ENCODE data around the gene LMLN. TPM values are rescaled to one million over a fixed set of nuclear protein-coding genes. Genes with fewer than 3 reads are reported as not detected.

LMLN gene
- polyA plus RNA-seq, 2 of the 4 experiments (the other 2 are of a cell fraction), result 2.4 to 5.6 TPM

DNA sequence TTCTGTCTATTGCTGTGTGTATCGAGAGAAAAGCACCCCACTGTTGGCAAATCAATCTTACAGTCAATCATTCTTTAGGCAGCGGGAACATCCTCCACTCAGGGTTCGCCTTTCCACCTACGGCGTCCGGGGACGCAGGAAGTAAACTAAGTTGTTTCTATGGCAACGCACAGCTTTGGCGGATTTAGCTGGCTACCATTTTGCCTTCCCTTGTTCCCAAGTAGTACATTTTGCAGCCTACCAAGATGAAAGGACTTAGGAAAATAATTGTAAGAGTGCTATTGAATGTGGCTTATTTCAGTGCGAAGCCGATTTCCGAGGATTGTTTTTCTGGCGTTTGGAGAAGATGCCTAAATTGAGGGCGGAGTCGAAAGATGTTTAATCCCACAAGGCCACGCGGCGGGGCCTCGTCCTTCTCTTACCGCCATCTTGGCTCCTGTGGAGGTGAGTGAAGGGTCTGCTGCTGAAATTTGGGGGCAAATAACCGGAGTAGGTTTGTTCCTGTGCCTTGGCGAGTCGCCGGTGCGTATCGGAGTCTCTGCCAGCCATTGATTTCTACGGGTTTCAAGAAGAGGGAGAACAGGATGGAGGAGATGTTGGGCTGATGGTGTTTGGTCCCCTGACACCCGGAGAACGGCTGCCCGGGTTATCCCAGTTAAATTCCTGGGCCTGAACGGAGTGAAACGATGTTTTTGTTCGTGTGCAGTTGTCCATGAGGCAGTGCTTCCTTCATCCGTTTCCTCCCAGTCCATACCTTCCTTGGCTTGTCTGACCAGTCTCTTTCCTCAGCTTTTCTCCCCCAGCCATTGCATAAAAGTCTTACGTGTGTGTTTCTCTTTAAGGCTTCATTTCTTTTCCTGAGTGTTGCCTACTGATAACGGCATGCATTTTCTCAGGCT lies 10.0 kb upstream of the LMLN start, which contains the start of gene RPL35A (continued):
- TF ChIP-seq, protein P1, sequence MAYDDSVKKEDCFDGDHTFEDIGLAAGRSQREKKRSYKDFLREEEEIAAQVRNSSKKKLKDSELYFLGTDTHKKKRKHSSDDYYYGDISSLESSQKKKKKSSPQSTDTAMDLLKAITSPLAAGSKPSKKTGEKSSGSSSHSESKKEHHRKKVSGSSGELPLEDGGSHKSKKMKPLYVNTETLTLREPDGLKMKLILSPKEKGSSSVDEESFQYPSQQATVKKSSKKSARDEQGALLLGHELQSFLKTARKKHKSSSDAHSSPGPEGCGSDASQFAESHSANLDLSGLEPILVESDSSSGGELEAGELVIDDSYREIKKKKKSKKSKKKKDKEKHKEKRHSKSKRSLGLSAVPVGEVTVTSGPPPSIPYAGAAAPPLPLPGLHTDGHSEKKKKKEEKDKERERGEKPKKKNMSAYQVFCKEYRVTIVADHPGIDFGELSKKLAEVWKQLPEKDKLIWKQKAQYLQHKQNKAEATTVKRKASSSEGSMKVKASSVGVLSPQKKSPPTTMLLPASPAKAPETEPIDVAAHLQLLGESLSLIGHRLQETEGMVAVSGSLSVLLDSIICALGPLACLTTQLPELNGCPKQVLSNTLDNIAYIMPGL (CRISPR knock-in tag; IDR thresholded peaks at IDR 0.05; ENCODE audit: borderline replicate concordance), result no peak
- TF ChIP-seq MAFK (IDR thresholded peaks at IDR 0.05; ENCODE audit: partially characterized antibody) (no peak), CEBPB (IDR thresholded peaks at IDR 0.05) (no peak), HOXB5 (CRISPR knock-in tag; IDR thresholded peaks at IDR 0.05) (0 out of 2 replicates have a peak, but pooled peaks have one; percentile 61), ZC3H11A (IDR thresholded peaks at IDR 0.05) (no peak), HOXA7 (CRISPR knock-in tag; IDR thresholded peaks at IDR 0.05) (no peak), TFCP2L1 (CRISPR knock-in tag; IDR thresholded peaks at IDR 0.05) (no peak), JUNB (IDR thresholded peaks at IDR 0.05) (no peak), EP300 (IDR thresholded peaks at IDR 0.05) (no peak), POLR2A (IDR thresholded peaks at IDR 0.05; ENCODE audit: low read length) (peak; percentile 71), ZSCAN20 (CRISPR knock-in tag; IDR thresholded peaks at IDR 0.05) (no peak), MAZ (IDR thresholded peaks at IDR 0.05; ENCODE audit: borderline replicate concordance, low read depth, low read length) (no peak), GATA3 (IDR thresholded peaks at IDR 0.05; ENCODE audit: borderline replicate concordance) (no peak), HEYL (CRISPR knock-in tag; IDR thresholded peaks at IDR 0.05) (no peak), CBX2 (IDR thresholded peaks at IDR 0.05; ENCODE audit: borderline replicate concordance, low read depth) (no peak), RAD21 (conservative IDR thresholded peaks at IDR 0.05 in 1 of 2, IDR thresholded peaks at IDR 0.05 in 1 of 2) (no peak), RFX5 (IDR thresholded peaks at IDR 0.05) (peak; percentile 62; the same call in 1 of the 2 replicates), FOXS1 (CRISPR knock-in tag; IDR thresholded peaks at IDR 0.05) (no peak), SREBF2 (IDR thresholded peaks at IDR 0.05) (no peak), POLR2AphosphoS2 (conservative IDR thresholded peaks at IDR 0.05; ENCODE audit: low read length) (no peak), RNF2 (IDR thresholded peaks at IDR 0.05; ENCODE audit: borderline replicate concordance, low read depth) (no peak), CHD2 (IDR thresholded peaks at IDR 0.05; ENCODE audit: low read length, partially characterized antibody) (no peak), JUN (IDR thresholded peaks at IDR 0.05) (peak; percentile 82 to 92; a peak in 4 of 5 replicates), FOSL2 (IDR thresholded peaks at IDR 0.05) (no peak), FOSL2 (CRISPR knock-in tag; IDR thresholded peaks at IDR 0.05) (no peak)
- TF ChIP-seq, protein P2, sequence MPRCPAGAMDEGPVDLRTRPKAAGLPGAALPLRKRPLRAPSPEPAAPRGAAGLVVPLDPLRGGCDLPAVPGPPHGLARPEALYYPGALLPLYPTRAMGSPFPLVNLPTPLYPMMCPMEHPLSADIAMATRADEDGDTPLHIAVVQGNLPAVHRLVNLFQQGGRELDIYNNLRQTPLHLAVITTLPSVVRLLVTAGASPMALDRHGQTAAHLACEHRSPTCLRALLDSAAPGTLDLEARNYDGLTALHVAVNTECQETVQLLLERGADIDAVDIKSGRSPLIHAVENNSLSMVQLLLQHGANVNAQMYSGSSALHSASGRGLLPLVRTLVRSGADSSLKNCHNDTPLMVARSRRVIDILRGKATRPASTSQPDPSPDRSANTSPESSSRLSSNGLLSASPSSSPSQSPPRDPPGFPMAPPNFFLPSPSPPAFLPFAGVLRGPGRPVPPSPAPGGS (IDR thresholded peaks at IDR 0.05), result peak; percentile 83; the same call in 2 of the 3 replicates
- TF ChIP-seq, protein P3, sequence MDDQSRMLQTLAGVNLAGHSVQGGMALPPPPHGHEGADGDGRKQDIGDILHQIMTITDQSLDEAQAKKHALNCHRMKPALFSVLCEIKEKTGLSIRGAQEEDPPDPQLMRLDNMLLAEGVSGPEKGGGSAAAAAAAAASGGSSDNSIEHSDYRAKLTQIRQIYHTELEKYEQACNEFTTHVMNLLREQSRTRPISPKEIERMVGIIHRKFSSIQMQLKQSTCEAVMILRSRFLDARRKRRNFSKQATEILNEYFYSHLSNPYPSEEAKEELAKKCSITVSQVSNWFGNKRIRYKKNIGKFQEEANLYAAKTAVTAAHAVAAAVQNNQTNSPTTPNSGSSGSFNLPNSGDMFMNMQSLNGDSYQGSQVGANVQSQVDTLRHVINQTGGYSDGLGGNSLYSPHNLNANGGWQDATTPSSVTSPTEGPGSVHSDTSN (IDR thresholded peaks at IDR 0.05), result 0 out of 2 replicates have a peak, but pooled peaks have one; percentile 22
- TF ChIP-seq, protein P4, sequence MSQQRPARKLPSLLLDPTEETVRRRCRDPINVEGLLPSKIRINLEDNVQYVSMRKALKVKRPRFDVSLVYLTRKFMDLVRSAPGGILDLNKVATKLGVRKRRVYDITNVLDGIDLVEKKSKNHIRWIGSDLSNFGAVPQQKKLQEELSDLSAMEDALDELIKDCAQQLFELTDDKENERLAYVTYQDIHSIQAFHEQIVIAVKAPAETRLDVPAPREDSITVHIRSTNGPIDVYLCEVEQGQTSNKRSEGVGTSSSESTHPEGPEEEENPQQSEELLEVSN (IDR thresholded peaks at IDR 0.05; ENCODE audit: borderline replicate concordance, low read depth), result peak; percentile 89

All from A549 (cell line).